GM18868 (cell line): ENCODE results near the gene CCDC138.
"Not testable (repeated sequence)": the region's sequence is repeated elsewhere in the genome, so short reads cannot be mapped to it uniquely, and the experiment has no call there.

Source experiments
- ATAC-seq: cut with Tn5 transposase; IDR thresholded peaks from one replicate; pipeline ENCODE4 v1.9.1; 2021; ENCODE audit warnings: mild to moderate bottlenecking, moderate library complexity; ENCODE audit not compliant: unreplicated experiment

Gene CCDC138

GRCh38 chr2:108786354-108787215, at the start of gene CCDC138:
TSS of gene CCDC138 (plus strand) at chr2:108786771. CDS start at chr2:108786823, 52 bp downstream.
- peak; percentile 96 for ATAC-seq

DNA sequence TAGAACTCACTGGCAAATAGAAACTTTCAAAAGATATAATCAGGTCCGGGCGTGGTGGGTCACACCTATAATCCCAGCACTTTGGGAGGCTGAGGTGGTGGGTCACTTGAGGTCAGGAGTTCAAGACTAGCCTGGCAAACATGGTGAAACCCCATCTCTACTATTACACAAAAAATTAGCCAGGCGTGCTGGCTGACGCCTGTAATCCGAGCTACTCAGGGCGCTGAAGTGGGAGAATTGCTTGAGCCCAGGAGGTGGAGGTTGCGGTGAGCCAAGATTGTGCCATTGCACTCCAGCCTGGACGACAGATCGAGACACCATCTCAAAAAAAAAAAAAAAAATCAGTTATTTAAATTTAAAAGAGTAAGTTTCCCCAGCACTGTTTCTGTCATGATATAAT, 28.6 kb upstream of the CCDC138 start:
- not testable (repeated sequence) for ATAC-seq

- not testable (repeated sequence) for ATAC-seq
These were observed 24.0 kb upstream of the CCDC138 start for GRCh38 chr2:108762618-108763017.

DNA sequence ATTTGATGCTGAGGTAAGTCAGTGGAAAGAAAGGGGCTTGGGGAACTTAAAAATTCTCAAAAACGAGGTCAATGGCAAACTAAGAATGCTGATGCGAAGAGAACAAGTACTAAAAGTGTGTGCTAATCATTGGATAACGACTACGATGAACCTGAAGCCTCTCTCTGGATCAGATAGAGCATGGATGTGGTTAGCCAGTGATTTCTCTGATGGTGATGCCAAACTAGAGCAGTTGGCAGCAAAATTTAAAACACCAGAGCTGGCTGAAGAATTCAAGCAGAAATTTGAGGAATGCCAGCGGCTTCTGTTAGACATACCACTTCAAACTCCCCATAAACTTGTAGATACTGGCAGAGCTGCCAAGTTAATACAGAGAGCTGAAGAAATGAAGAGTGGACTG, 19.9 kb upstream of the CCDC138 start:
- ATAC-seq = not testable (repeated sequence)

DNA sequence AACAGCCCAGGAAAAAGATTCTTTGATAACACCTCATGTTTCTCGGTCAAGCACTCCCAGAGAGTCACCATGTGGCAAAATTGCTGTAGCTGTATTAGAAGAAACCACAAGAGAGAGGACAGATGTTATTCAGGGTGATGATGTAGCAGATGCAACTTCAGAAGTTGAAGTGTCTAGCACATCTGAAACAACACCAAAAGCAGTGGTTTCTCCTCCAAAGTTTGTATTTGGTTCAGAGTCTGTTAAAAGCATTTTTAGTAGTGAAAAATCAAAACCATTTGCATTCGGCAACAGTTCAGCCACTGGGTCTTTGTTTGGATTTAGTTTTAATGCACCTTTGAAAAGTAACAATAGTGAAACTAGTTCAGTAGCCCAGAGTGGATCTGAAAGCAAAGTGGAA, 18.7 kb upstream of the CCDC138 start:
- not testable (repeated sequence) for ATAC-seq

DNA sequence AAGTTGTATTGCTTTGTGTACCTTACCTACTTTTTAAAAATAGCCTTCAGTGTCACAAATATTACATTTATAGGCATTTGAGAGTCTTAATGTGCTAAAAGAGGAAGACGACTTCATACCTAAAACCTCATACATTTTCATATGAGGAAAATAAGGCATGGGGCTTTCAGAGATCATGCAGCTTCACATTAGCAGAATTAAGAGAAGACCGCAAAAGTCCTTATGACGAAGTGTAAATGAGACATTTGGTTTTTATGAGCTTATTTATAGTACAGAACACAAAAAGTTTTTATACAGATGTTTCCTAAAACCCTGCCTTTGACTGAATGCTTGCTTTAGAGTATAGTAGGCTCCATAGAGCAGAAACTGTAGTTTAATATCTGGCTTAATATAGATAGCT, 10.1 kb upstream of the CCDC138 start:
- peak; percentile 93 for ATAC-seq

GRCh38 chr2:108778857-108779256, 7.7 kb upstream of the CCDC138 start:
- no peak for ATAC-seq

- no peak for ATAC-seq
These were observed 590 bp upstream of the CCDC138 start for GRCh38 chr2:108786008-108786353.

- ATAC-seq = no peak
These were observed 608 bp downstream of the CCDC138 start for GRCh38 chr2:108787216-108787541.

DNA sequence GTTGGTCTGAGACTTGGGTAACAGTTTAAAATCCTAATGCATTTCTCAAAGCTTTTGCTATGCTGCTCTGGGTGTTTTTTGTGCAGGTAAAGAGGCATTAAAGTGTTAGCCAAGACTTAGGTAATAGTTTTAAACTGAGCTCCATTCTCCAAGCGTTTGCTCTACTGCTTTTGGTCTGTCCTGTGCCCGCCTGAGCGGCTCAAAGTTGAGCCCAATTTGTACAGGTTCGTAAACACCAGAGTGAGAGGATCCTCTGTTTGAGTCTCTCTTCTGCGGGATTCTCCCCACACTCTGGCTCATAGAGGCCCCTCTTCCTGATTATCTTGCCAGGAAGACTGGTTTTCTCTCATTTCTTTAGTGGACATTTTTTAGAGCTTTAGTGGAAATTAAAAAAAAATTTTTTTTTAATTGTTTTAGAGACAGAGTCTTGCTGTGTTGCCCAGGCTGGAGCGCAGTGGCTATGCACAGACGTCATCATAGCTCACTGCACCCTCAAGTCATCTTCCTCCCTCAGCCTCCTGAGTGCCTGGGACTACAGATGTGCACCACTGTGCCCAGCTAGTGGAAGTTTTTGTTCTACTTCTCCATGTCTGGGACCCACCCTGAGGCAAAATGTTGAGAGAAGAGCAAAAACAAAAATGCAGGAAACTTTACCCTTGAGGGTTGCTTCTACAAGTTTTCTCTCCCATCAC, 16.6 kb downstream of the CCDC138 start:
- no peak for ATAC-seq

GRCh38 chr2:108805032-108805431, 18.5 kb downstream of the CCDC138 start:
- no peak for ATAC-seq

GRCh38 chr2:108805782-108806181, 19.2 kb downstream of the CCDC138 start:
- no peak for ATAC-seq

DNA sequence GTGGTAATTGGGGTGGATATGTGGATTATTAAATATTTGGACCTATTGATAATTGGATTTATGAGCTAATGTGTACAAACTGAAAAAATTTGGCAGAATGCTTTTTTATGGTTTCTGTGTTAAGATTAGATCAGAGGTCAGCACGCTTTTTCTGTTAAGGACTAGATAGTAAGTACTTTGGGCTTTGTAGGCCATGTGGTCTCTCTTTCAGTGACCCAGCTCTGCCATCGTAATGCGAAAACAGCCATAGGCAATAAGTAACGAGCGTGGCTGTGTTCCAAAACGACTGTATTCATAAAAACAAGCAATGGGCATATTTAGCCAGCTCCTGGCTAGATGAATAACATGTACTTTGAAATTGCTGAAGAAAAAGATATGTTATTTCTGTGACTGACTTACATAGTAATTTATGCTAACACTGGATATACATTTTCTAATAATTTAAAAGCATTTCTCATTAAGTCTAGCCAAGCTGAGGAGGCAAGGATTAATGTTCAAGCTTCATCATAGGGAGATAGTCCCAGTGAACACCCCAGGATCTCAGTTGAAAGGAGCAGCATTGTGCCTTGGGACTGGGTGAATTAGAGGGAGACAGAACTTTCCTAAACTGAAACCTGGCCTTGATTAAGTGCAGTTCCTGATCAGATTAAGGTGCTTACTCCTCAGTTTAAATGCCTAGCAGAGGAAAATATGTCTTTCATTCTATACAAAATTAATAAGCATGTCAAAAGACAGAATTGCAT, 20.0 kb downstream of the CCDC138 start:
- ATAC-seq = no peak

DNA sequence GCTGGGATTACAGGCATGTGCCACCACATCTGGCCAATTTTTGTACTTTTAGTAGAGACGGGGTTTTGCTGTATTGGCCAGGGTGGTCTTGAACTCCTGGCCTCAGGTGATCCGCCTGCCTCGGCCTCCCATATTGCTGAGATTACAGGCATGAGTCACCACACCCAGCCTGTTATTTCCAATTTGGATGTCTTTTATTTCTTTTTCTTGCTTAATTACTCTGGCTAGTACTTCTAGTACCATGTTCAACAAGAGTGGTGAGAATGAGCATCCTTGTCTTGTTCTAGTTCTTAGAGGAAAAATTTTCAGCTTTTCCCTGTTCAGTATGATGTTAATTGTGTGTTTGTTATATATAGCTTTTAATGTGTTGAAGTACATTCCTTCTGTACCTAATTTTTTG, 23.4 kb downstream of the CCDC138 start:
- ATAC-seq = no peak

DNA sequence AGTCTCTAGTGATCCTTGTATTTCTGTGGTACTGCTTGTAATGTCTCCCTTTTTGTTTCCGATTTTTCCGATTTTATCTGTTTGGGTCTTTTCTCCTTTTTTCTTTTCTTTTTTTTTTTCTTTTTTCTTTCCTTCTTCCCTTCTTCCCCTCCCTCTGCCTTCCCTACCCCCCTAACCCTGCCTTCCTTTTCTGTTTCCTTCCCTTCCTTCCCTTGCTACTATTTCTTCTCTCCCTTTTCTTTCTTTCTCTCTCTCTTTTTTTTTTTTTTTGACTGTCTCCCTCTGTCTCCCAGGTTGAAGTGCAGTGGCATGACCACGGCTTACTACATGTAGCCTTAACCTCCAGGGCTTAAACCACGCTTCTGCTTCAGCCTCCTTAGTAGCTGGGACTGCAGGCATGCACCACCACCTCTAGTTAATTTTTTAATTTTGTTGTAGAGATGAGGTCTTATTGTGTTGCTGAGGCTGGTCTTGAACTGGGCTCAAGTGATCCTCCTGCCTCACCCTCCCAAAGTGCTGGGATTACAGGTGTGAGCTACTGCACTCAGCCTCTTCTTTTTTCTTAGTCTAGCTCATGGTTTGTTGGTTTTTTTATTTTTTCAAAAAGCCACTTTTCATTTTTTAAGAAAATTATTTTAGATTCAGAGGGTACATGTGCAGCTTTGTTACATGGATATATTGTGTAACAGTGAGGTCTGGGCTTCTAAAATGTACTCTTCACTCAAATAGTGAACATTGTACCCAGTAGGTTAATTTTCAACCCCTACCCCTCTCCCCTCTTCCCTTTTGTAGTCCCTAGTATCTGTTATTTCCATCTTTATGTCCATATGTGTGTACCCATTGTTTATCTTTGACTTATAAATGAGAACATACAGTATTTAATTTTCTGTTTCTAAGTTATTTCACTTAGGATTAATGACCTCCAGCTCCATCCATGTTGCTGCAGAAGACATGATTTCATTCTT, 24.7 kb downstream of the CCDC138 start:
- ATAC-seq = no peak

DNA sequence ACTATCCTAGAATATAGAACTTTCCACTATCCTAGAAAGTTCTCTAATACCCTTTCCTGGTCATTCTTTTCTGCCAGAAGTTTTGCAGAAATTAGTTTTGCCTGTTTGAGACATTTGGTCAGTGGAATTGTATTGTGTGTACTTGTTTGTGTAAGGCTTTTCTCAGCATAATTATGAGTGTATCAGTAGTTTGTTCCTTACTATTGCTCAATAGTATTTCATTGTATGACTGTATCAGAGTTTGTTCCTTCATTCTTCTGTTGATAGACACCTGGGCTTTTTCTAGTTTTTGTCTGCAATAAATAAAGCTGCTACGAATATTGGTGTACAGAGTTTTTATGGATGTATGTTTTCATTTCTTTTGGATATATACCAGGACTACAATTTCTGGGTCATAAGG, 27.2 kb downstream of the CCDC138 start:
- no peak for ATAC-seq

- ATAC-seq = no peak
These were observed 33.9 kb downstream of the CCDC138 start for GRCh38 chr2:108820482-108820881.

DNA sequence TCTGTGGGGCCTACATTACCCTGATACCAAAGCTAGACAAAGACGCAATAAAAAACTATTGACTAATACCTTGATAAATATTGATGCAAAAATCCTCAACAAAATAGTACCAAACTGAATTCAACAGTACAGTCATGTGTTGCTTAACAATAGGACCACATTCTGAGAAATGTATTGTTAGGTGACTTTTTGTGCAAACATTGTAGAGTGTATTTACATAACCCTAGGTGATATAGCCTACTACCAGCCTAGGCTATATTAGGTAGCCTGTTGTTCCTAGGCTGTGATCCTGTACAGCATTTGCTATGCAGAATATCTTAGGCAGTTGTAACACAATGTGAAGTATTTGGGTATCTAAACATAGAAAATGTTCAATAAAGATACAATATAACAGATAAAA, 36.7 kb downstream of the CCDC138 start:
- ATAC-seq = no peak

DNA sequence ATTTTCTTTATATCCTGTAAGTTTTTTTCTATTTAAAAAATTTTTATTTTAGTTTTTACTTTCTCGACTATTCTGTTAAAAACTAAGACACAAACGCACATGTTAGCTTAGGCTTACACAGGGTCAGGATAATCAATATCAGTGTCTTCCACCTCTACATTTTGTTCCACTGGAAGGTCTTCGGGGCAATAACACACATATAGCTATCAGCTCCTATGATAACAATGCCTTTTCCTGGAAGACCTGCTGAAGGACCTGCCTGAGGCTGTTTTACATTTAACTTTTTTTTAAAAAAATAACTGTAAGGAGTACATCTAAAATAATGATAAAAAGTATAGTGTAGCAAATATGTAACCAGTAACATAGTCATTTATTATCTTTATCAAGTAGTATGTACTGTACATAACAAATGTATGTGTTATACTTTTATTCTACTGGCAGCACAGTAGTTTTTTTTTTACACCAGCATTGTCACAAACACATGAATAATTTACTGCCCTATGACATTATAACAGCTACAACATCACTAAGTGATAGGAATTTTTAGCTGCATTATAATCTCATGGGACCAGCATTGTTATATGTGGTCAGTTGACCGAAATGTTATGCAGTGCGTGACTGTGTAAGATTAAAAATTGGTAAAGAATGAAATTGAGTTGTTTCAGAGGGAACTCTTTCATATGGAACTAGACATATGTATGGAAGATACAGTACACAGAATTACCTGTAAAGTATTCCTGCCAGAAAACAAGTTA, 37.9 kb downstream of the CCDC138 start:
- ATAC-seq = no peak

GRCh38 chr2:108825254-108825653, 38.7 kb downstream of the CCDC138 start:
- no peak for ATAC-seq
